Smooth muscle cell (in vitro differentiated cells): ENCODE measurements around the gene STXBP1. TPM values are rescaled to one million over a fixed set of nuclear protein-coding genes. Genes with fewer than 3 reads are reported as not detected.
A peak's percentile ranks its signal among the peaks of the same experiment; 100 is the strongest.
"Not testable (repeated sequence)": the region's sequence is repeated elsewhere in the genome, so short reads cannot be mapped to it uniquely, and the experiment has no call there.

Experiments
- DNase-seq: peaks from one replicate; lab custom pipeline; 2025; ENCODE audit not compliant: unreplicated experiment; lab: John Stamatoyannopoulos, UW
- H2AFZ ChIP-seq: fragments of 200-600 bp; sonication (generic); 2 replicates; pipeline ENCODE4 v1.6.0; 2016; ENCODE audit warnings: antibody characterized with exemption, low read depth, mild to moderate bottlenecking
- H3F3A ChIP-seq: fragments of 200-600 bp; sonication (generic); 2 replicates; pipeline ENCODE4 v1.6.0; 2017; ENCODE audit warnings: antibody characterized with exemption, low read depth
- H3K27ac ChIP-seq: fragments of 200-600 bp; sonication (generic); 2 replicates; pipeline ENCODE4 v1.5.1; 2016; ENCODE audit warnings: low read depth, mild to moderate bottlenecking
- H3K27me3 ChIP-seq: fragments of 200-600 bp; sonication (generic); 2 replicates; pipeline ENCODE4 v1.6.1; 2016; ENCODE audit warnings: low read depth, mild to moderate bottlenecking
- H3K36me3 ChIP-seq: fragments of 200-600 bp; sonication (generic); 2 replicates; pipeline ENCODE4 v1.5.1; 2016; ENCODE audit warnings: low read depth
- H3K4me1 ChIP-seq: fragments of 200-600 bp; sonication (generic); 2 replicates; pipeline ENCODE4 v1.5.1; 2016; ENCODE audit warnings: low read depth
- H3K4me2 ChIP-seq: fragments of 200-600 bp; sonication (generic); 2 replicates; pipeline ENCODE4 v1.6.0; 2016; ENCODE audit warnings: mild to moderate bottlenecking
- H3K4me3 ChIP-seq: fragments of 200-600 bp; sonication (generic); 2 replicates; pipeline ENCODE4 v1.5.1; 2016; ENCODE audit warnings: mild to moderate bottlenecking
- H3K79me2 ChIP-seq: fragments of 200-600 bp; sonication (generic); 2 replicates; pipeline ENCODE4 v1.6.0; 2016; ENCODE audit warnings: low read depth, mild to moderate bottlenecking
- H3K9ac ChIP-seq: fragments of 200-600 bp; sonication (generic); 2 replicates; pipeline ENCODE4 v1.6.0; 2016; ENCODE audit warnings: low read depth
- H3K9me3 ChIP-seq: fragments of 200-600 bp; sonication (generic); replicated peaks from 2 replicates; pipeline ENCODE4 v1.5.1; 2016; ENCODE audit warnings: low read depth
- H4K20me1 ChIP-seq: fragments of 200-600 bp; sonication (generic); 2 replicates; pipeline ENCODE4 v1.6.0; 2016; ENCODE audit warnings: low read depth
- WGBS: methylation state at CpG from one replicate; pipeline ENCODE4 v1.1.7; 2016; ENCODE audit warnings: low lambda C conversion rate; 5-methylcytosine and 5-hydroxymethylcytosine counted together
- polyA plus RNA-seq: library from polyadenylated mRNA; unstranded; fragments of >200 nt; fragmentation: Nextera tagmentation; extraction: Ambion mirVana; gene quantifications from 2 replicates; pipeline ENCODE4 v1.2.1, GENCODE V29; 2016
- total RNA-seq: library from RNA; depleted of rRNA; stranded (reverse); fragments of >200 nt; gene quantifications from 2 replicates; pipeline ENCODE4 v1.2.3, GENCODE V29; 2014
- TF ChIP-seq, protein P1 (sequence below): fragments of 200-600 bp; sonication (generic); IDR thresholded peaks from 2 replicates; pipeline ENCODE4 v1.5.1; 2017; ENCODE audit warnings: borderline replicate concordance, mild to moderate bottlenecking, antibody characterized with exemption; ENCODE audit not compliant: insufficient read depth, poor library complexity, severe bottlenecking

Gene STXBP1
- total and polyA plus RNA-seq, 2 experiments from 2014 or later: 22.4 to 22.8 TPM

- peak overlapping the region; percentile 72 for H2AFZ ChIP-seq
- DNase-seq: peak; percentile 18
- peak overlapping the region; percentile 87 for H3K4me3 ChIP-seq
- WGBS: under 1% methylated on average over 37 of the region's 41 CpGs
- H3K9me3 ChIP-seq: no peaks in the 10 kb centered on the region
- H3K36me3 ChIP-seq: no peaks in the 10 kb centered on the region
- peaks cover 23% of the 10 kb centered on the region for H3K27me3 ChIP-seq
- peaks cover 14% of the 10 kb centered on the region for H3K4me1 ChIP-seq
- peak overlapping the region; percentile 50 for H3K9ac ChIP-seq
- H3K27ac ChIP-seq: peak overlapping the region; percentile 40
- peaks cover 1% of the 10 kb centered on the region for H3F3A ChIP-seq
- TF ChIP-seq, protein P1, sequence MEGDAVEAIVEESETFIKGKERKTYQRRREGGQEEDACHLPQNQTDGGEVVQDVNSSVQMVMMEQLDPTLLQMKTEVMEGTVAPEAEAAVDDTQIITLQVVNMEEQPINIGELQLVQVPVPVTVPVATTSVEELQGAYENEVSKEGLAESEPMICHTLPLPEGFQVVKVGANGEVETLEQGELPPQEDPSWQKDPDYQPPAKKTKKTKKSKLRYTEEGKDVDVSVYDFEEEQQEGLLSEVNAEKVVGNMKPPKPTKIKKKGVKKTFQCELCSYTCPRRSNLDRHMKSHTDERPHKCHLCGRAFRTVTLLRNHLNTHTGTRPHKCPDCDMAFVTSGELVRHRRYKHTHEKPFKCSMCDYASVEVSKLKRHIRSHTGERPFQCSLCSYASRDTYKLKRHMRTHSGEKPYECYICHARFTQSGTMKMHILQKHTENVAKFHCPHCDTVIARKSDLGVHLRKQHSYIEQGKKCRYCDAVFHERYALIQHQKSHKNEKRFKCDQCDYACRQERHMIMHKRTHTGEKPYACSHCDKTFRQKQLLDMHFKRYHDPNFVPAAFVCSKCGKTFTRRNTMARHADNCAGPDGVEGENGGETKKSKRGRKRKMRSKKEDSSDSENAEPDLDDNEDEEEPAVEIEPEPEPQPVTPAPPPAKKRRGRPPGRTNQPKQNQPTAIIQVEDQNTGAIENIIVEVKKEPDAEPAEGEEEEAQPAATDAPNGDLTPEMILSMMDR: no peak
- peak overlapping the region; percentile 94 for H3K4me2 ChIP-seq
- peaks cover 37% of the 10 kb centered on the region for H4K20me1 ChIP-seq
- no peaks in the 10 kb centered on the region for H3K79me2 ChIP-seq
Observed at GRCh38 chr9:127612939-127613582, 984 bp downstream of the STXBP1 start.

- H3K36me3 ChIP-seq: no peaks in the 10 kb centered on the region
- peaks cover 9% of the 10 kb centered on the region for H3K4me1 ChIP-seq
- no peaks in the 10 kb centered on the region for H3K9me3 ChIP-seq
- no peak overlapping the region for H3K27ac ChIP-seq
- H4K20me1 ChIP-seq: peaks cover 42% of the 10 kb centered on the region
- no peaks in the 10 kb centered on the region for H3F3A ChIP-seq
- no peaks in the 10 kb centered on the region for H3K79me2 ChIP-seq
- 11% methylated on average over 5 of the region's 5 CpGs for WGBS
- H3K27me3 ChIP-seq: peaks cover 22% of the 10 kb centered on the region
- no peak for DNase-seq
- TF ChIP-seq, protein P1: no peak
- peak overlapping the region; percentile 87 for H3K4me3 ChIP-seq
- peak overlapping the region; percentile 94 for H3K4me2 ChIP-seq
- H3K9ac ChIP-seq: no peak overlapping the region
- peak overlapping the region; percentile 72 for H2AFZ ChIP-seq
Observed at GRCh38 chr9:127613583-127613954, 1.5 kb downstream of the STXBP1 start.

GRCh38 chr9:127614961-127615360 is 2.9 kb downstream of the STXBP1 start:
- no peak overlapping the region for H3K4me2 ChIP-seq
- 70% methylated on average over 3 of the region's 3 CpGs for WGBS
- H2AFZ ChIP-seq: no peak overlapping the region
- no peaks in the 10 kb centered on the region for H3K79me2 ChIP-seq
- peaks cover 50% of the 10 kb centered on the region for H4K20me1 ChIP-seq
- no peak overlapping the region for H3K4me3 ChIP-seq
- no peaks in the 10 kb centered on the region for H3K36me3 ChIP-seq
- H3K4me1 ChIP-seq: peaks cover 6% of the 10 kb centered on the region
- H3K9me3 ChIP-seq: no peaks in the 10 kb centered on the region
- TF ChIP-seq, protein P1: no peak
- no peak for DNase-seq
- H3F3A ChIP-seq: no peaks in the 10 kb centered on the region
- peaks cover 10% of the 10 kb centered on the region for H3K27me3 ChIP-seq
- H3K27ac ChIP-seq: no peak overlapping the region
- no peak overlapping the region for H3K9ac ChIP-seq

- H3K9me3 ChIP-seq, H3K27me3 ChIP-seq, H3K4me3 ChIP-seq, DNase-seq, H3K9ac ChIP-seq, H3K36me3 ChIP-seq, H3F3A ChIP-seq, H3K4me1 ChIP-seq, H2AFZ ChIP-seq, H3K4me2 ChIP-seq, H3K27ac ChIP-seq, H3K79me2 ChIP-seq: not testable (repeated sequence)
- H4K20me1 ChIP-seq: peaks cover 42% of the 10 kb centered on the region
- 91% methylated on average over 10 of the region's 10 CpGs for WGBS
Observed at GRCh38 chr9:127621339-127621970, 9.4 kb downstream of the STXBP1 start.
